ENCODE measurements around the gene PRSS22. TPM values are rescaled to one million over a fixed set of nuclear protein-coding genes. Genes with fewer than 3 reads are reported as not detected.

Gene PRSS22
- total RNA-seq, 2 donors from 2014 or later = 18.6 to 30.9 TPM

DNA sequence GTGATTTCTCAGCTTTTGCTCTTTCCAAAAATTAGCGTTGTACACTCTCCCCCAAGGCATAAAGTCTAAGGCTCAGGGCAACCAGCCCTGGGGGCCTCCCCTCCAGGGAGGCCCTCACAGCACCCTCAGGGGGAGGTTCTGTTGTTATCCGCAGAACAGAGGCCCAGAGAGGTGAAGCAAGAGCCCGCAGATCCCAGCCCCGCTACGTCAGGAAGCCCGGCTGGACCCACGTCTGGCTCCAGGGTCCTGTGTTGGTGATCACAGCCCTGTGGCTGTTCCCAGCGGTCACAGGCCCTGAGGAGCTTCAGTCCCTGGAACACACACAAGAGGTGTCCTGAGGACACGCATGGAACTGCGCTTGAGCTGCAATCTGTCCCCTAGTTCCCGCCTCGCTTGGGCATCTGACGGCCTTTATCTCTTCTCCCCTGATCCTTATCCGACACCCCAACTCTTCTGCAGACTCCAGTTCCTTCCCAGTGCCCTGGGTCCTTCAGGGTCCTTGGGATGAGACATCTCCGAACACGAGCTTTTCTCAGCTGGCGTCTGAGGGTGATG lies 29.0 kb downstream of the PRSS22 start:
- TF ChIP-seq POLR2A (IDR thresholded peaks at IDR 0.05) (no peak), POLR2AphosphoS5 (IDR thresholded peaks at IDR 0.05) (no peak)
- TF ChIP-seq, protein P1, sequence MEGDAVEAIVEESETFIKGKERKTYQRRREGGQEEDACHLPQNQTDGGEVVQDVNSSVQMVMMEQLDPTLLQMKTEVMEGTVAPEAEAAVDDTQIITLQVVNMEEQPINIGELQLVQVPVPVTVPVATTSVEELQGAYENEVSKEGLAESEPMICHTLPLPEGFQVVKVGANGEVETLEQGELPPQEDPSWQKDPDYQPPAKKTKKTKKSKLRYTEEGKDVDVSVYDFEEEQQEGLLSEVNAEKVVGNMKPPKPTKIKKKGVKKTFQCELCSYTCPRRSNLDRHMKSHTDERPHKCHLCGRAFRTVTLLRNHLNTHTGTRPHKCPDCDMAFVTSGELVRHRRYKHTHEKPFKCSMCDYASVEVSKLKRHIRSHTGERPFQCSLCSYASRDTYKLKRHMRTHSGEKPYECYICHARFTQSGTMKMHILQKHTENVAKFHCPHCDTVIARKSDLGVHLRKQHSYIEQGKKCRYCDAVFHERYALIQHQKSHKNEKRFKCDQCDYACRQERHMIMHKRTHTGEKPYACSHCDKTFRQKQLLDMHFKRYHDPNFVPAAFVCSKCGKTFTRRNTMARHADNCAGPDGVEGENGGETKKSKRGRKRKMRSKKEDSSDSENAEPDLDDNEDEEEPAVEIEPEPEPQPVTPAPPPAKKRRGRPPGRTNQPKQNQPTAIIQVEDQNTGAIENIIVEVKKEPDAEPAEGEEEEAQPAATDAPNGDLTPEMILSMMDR (IDR thresholded peaks at IDR 0.05) = no peak
- intact Hi-C loops (cut with DNase I) = no loop called here
- Histone ChIP-seq H3K27ac (peak overlapping the region; percentile 84 to 92), H3K4me3 (no peak overlapping the region), H3K36me3 (no peaks in the 10 kb centered on the region), H3K9me3 (no peaks in the 10 kb centered on the region), H3K27me3 (replicated peaks; ENCODE audit: insufficient read depth) (no peaks in the 10 kb centered on the region), H3K4me1 (replicated peaks) (peaks cover 6% of the 10 kb centered on the region)
- 85% methylated on average over 17 of the region's 17 CpGs for WGBS
- no peak for DNase-seq (ENCODE audit: low spot score)

DNA sequence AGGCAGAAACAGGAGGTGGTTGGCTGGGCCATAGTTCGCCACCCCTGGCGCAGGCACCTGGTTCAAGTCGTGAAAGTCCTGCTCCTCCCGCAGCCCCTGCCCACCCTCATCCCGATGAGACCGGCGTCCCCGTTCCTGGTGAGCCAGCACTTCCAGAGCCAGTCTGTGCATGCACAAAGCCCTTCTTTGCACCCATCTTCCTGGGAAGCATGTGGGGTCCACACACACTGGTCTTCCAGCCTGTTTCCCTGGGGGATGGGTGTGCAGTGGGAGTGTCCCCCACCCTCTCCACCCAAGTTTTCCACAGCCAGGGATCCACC lies 29.5 kb downstream of the PRSS22 start:
- WGBS = 88% methylated on average over 8 of the region's 8 CpGs
- intact Hi-C loops (cut with DNase I) = no loop called here

DNA sequence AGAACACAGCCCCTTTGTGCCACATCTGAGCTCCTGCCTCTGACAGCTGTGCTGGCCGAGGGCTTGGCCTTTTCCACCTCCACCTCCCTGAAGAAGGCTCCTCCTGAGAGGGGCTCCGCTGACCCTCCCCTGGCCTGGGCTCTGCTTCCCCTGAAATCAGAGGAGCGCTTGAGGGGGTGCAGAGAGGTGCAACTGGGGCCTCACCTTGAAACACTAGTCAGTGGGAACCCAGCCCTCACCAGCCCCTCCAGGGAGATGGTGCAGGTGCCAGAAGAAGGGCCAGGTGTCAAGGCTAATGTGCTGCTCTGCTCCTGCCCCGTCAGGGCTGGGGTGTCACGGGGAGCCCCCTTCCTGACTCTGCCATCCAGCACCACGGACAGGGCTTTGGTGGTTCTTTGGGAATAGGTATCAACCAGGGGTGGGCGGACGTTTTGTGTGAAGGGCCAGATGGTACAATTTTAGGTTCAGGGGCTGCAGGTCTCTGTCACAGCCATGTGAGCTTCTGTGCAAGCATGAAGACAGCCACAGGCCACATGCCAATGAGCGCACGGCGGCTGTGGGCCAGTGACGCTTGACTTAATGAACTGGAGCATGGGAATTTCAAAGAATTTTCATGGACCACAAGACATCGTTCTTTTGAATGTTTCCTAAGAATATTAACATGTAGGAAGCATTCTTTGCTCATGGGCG lies 30.0 kb downstream of the PRSS22 start:
- intact Hi-C loops (cut with DNase I) = no loop called here
- H3K4me3 ChIP-seq = no peak overlapping the region
- TF ChIP-seq POLR2A (IDR thresholded peaks at IDR 0.05) (no peak), POLR2AphosphoS5 (IDR thresholded peaks at IDR 0.05) (no peak)
- TF ChIP-seq, protein P1 (IDR thresholded peaks at IDR 0.05) = no peak
- no peaks in the 10 kb centered on the region for H3K27me3 ChIP-seq (replicated peaks; ENCODE audit: insufficient read depth)
- DNase-seq (ENCODE audit: low spot score) = no peak
- H3K27ac ChIP-seq = no peak overlapping the region
- WGBS = 77% methylated on average over 14 of the region's 14 CpGs
- H3K9me3 ChIP-seq = no peaks in the 10 kb centered on the region
- H3K36me3 ChIP-seq = no peaks in the 10 kb centered on the region
- peaks cover 6% of the 10 kb centered on the region for H3K4me1 ChIP-seq (replicated peaks)

More for the DNA sequence above, 29.5 kb downstream of the PRSS22 start:
- H3K27me3 ChIP-seq (replicated peaks; ENCODE audit: insufficient read depth) = no peaks in the 10 kb centered on the region
- H3K36me3 ChIP-seq = no peaks in the 10 kb centered on the region
- no peak for DNase-seq (ENCODE audit: low spot score)
- peaks cover 6% of the 10 kb centered on the region for H3K4me1 ChIP-seq (replicated peaks)
- H3K9me3 ChIP-seq = no peaks in the 10 kb centered on the region
- TF ChIP-seq, protein P1 (IDR thresholded peaks at IDR 0.05) = no peak
- TF ChIP-seq POLR2AphosphoS5 (IDR thresholded peaks at IDR 0.05) = no peak
- no peak for TF ChIP-seq POLR2A (IDR thresholded peaks at IDR 0.05)
- no peak overlapping the region for H3K4me3 ChIP-seq
- no peak overlapping the region for H3K27ac ChIP-seq

- H3K4me3 ChIP-seq = no peak overlapping the region
- TF ChIP-seq POLR2A (IDR thresholded peaks at IDR 0.05) (no peak), POLR2AphosphoS5 (IDR thresholded peaks at IDR 0.05) (no peak)
- TF ChIP-seq, protein P1 (IDR thresholded peaks at IDR 0.05) = no peak
These were observed 30.6 kb downstream of the PRSS22 start for GRCh38 chr16:2827374-2827791.

More at GRCh38 chr16:2827374-2827791, 30.6 kb downstream of the PRSS22 start:
- DNase-seq (ENCODE audit: low spot score) = no peak
- Histone ChIP-seq H3K9me3 (no peaks in the 10 kb centered on the region), H3K36me3 (no peaks in the 10 kb centered on the region), H3K4me1 (replicated peaks) (peaks cover 6% of the 10 kb centered on the region), H3K27me3 (replicated peaks; ENCODE audit: insufficient read depth) (no peaks in the 10 kb centered on the region), H3K27ac (no peak overlapping the region)
- intact Hi-C loops (cut with DNase I) = no loop called here
- 83% methylated on average over 13 of the region's 15 CpGs for WGBS

All from prostate gland (tissue), 2 donors.